NCI-H2107 treated with DMSO at 0.1 percent for 48 hours (cell line): ENCODE data around the gene PARP11.

Source experiments
- DNase-seq: peaks from one replicate; lab custom pipeline; 2025; ENCODE audit not compliant: unreplicated experiment; lab: John Stamatoyannopoulos, UW

PARP11 gene, protein sequence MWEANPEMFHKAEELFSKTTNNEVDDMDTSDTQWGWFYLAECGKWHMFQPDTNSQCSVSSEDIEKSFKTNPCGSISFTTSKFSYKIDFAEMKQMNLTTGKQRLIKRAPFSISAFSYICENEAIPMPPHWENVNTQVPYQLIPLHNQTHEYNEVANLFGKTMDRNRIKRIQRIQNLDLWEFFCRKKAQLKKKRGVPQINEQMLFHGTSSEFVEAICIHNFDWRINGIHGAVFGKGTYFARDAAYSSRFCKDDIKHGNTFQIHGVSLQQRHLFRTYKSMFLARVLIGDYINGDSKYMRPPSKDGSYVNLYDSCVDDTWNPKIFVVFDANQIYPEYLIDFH

DNA sequence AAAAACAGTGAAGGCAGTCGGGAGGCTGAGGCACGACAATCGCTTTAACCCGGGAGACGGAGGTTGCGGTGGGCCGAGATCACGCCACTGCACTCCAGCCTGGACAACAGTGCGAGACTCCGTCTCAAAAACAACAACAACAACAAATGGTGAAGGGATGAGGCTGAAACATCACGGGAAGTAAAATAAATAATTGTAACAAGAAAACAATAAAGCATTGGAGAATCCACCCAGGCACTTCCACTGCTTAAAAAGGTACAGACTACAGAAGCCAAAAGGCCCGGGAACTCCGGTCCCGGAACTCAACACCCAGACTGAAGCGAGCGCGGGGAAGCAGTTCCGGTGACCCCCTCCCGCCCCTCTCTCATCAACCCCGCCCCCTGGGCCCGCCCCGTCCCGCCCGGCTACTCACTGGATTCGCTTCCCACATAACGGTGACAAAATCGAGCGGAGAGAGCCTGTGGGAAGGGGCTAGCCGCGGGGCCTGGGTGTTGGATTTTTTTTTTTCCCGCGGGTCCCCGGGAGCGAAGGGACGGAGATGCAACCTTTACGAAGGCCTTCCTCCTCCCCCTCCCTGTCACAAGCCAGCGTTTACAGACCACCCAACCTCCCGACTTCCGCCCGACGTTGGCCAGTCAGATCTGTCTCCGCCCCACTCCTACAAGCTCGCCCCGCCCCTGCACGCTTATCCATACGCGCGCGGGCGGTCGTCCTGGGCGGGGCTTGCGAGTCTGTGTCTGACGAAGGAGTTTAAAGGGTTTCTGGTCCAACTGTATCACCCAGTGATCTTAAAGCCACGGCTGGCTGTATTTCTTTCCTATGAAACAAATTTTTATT is at the start of gene PARP11:
Gene PARP11 (minus strand): TSS at position 600 of the 837 bp plus-strand sequence. CDS start 170 bp downstream, at position 430.
- DNase-seq = peak; percentile 97

- no peak for DNase-seq
Observed at GRCh38 chr12:3922033-3922432, 48.8 kb upstream of the PARP11 start.

GRCh38 chr12:3921526-3921925 is 48.3 kb upstream of the PARP11 start:
- DNase-seq = no peak

GRCh38 chr12:3921151-3921471 is 47.9 kb upstream of the PARP11 start:
- no peak for DNase-seq

- DNase-seq = no peak
Observed at GRCh38 chr12:3920351-3921150, 47.4 kb upstream of the PARP11 start.

GRCh38 chr12:3913278-3913677 is 40.1 kb upstream of the PARP11 start:
- DNase-seq = no peak

- DNase-seq = no peak
Observed at GRCh38 chr12:3912863-3913262, 39.7 kb upstream of the PARP11 start.

DNA sequence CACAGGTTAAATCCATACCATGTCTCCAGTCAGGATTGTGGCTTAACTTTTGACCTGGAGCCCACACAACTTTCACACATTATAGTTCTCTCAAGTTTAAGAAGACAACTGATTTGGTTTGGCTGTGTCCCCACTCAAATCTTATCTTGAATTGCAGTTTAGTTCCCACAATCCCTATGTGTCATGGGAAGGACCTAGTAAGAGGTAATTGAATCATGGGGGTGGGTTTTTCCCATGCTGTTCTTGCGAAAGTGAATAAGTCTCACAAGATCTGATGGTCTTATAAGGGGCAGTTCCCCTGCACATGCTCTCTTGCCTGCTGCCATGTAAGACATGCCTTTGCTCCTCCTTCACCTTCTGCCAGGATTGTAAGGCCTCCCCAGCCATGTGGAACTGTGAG is 38.2 kb upstream of the PARP11 start:
- no peak for DNase-seq

GRCh38 chr12:3905664-3906063 is 32.5 kb upstream of the PARP11 start:
- DNase-seq = no peak

DNA sequence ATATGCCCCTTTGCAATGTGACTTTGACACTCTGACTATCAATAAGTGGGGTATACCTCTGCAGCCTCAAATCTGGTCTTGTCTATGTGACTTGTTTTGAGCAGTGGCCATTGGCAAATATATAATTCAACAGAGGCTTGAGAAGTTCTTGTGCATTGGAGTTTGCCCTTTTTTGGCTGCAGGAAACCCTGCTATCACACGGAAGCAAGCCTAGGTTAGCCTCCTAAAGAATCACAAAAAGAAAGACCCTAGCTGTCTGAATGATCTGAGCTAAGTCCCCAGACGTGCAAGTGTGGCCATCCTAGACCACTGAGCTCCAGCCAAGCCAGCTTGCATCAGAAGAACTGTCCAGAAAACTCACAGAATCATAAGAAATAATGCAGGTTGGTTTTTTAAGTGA is 31.8 kb upstream of the PARP11 start:
- DNase-seq = no peak

- DNase-seq = no peak
Observed at GRCh38 chr12:3902921-3903320, 29.7 kb upstream of the PARP11 start.

GRCh38 chr12:3901116-3901515 is 27.9 kb upstream of the PARP11 start:
- DNase-seq = no peak

- no peak for DNase-seq
Observed at GRCh38 chr12:3898756-3899155, 25.6 kb upstream of the PARP11 start.

GRCh38 chr12:3897371-3897971 is 24.3 kb upstream of the PARP11 start:
- DNase-seq = no peak

DNA sequence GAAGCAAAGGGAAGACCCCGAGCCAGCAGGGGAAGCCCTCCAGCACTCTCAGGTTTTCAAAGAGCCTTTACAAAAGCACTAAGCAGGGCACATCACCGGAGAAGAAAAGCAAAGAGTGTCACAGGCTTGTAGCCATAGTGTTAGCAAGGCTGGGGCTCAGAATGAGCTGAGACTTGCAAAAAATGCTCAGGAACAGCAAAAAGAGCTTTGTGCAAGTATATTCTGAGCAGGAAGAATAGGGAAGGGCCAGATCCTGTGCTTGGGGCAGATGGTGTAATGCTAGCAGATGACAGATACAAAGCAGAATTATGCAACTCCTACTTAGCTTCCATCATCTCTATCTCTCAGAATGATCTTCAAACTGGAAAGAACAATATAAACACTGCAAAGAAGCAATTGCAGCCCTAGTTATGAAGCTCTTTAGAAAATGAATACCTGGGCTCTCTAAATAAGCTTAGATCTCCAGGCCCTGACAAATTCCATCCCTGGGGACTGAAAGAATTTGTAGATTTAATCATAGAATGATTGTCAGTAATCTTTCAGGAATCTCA is 23.7 kb upstream of the PARP11 start:
- DNase-seq = no peak

GRCh38 chr12:3896356-3896755 is 23.2 kb upstream of the PARP11 start:
- DNase-seq = no peak

GRCh38 chr12:3892631-3893030 is 19.4 kb upstream of the PARP11 start:
- no peak for DNase-seq

- no peak for DNase-seq
Observed at GRCh38 chr12:3891201-3891600, 18.0 kb upstream of the PARP11 start.

- DNase-seq = no peak
Observed at GRCh38 chr12:3888659-3889058, 15.5 kb upstream of the PARP11 start.

DNA sequence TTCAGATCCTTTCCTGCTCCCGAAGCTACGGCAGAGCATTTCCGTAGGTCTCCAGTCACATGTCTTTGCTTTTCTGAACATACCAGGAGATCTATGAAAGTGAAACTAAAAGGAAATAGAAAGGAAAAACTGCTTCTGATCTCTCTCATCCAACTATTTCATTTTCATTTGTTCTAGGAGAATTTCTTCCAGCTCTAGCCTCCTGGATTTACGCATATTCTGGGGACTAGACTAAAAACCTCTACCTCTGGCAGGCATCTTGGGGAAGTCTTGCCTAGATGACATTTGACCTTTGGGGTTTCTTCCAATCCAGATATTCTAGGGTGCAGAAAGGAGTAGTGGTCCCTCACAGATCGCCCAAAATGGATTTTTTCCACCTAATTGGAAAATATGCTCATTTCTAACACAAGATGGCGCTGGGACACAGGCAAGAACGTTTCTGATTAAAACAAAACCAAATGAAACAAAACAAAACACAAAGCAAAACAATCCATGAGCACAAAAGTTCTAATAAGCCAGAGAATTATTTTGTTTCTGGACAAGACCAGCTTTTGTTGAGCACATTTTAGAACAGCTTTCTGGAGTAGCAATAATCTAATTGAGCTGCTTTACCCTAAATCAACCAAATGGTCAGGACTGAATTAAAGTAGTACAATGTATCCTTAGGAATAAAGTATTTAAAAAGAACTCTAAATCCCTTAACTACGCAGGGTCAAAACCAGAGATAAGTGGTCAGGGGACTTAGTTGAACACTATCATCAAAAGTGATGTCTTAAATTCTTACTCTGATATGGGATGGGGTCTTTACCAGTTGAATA is 12.3 kb upstream of the PARP11 start:
- peak; percentile 57 for DNase-seq
